ENCODE results near the gene ARHGAP42. TPM values are rescaled to one million over a fixed set of nuclear protein-coding genes. Genes with fewer than 3 reads are reported as not detected.

ARHGAP42 gene
- total RNA-seq, 1 donor from 2014 or later, result 25.3 TPM

DNA sequence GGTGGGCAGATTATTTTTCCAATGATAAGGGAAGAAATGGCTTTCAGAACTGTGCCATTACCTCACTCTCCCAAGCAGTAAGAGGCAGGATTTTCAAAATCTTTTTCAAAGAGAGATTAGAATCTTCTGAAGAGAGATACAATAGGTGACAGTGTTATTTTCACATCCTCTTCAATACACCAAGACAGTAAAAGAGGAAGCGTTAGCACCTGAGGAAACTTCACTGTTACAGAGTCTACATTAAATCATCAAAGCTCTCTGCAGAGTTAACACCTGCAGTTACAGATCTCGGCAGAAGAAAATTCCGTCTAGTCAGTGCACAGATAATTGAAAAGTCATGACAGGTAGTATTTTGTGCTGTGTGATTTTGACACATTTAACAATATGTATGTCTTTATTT, 297.6 kb downstream of the ARHGAP42 start:
- no peak for TF ChIP-seq CTCF (IDR thresholded peaks at IDR 0.05; ENCODE audit: unreplicated experiment)
- Mint-ChIP-seq H3K9me3 (ENCODE audit: low read depth) (no peaks in the 10 kb centered on the region), H3K4me3 (ENCODE audit: low read depth) (no peak overlapping the region), H3K27me3 (no peaks in the 10 kb centered on the region), H3K4me1 (ENCODE audit: low read depth) (no peaks in the 10 kb centered on the region), H3K27ac (no peak overlapping the region), H3K36me3 (ENCODE audit: insufficient read depth) (peaks cover 3% of the 10 kb centered on the region)
- DNase-seq (ENCODE audit: low spot score, unreplicated experiment), result no peak

GRCh38 chr11:100990931-100991330, 303.8 kb downstream of the ARHGAP42 start:
- peaks cover 1% of the 10 kb centered on the region for H3K36me3 Mint-ChIP-seq (ENCODE audit: insufficient read depth)
- no peaks in the 10 kb centered on the region for H3K27me3 Mint-ChIP-seq
- no peaks in the 10 kb centered on the region for H3K9me3 Mint-ChIP-seq (ENCODE audit: low read depth)
- no peak overlapping the region for H3K27ac Mint-ChIP-seq
- H3K4me3 Mint-ChIP-seq (ENCODE audit: low read depth), result no peak overlapping the region
- no peak for TF ChIP-seq CTCF (IDR thresholded peaks at IDR 0.05; ENCODE audit: unreplicated experiment)
- peaks cover under 1% of the 10 kb centered on the region for H3K4me1 Mint-ChIP-seq (ENCODE audit: low read depth)
- DNase-seq (ENCODE audit: low spot score, unreplicated experiment), result no peak

- TF ChIP-seq CTCF (IDR thresholded peaks at IDR 0.05; ENCODE audit: unreplicated experiment), result no peak
- no peak for DNase-seq (ENCODE audit: low spot score, unreplicated experiment)
- no peaks in the 10 kb centered on the region for H3K36me3 Mint-ChIP-seq (ENCODE audit: insufficient read depth)
- H3K9me3 Mint-ChIP-seq (ENCODE audit: low read depth), result no peaks in the 10 kb centered on the region
- no peaks in the 10 kb centered on the region for H3K27me3 Mint-ChIP-seq
- H3K4me1 Mint-ChIP-seq (ENCODE audit: low read depth), result peaks cover 1% of the 10 kb centered on the region
- H3K27ac Mint-ChIP-seq, result no peak overlapping the region
- H3K4me3 Mint-ChIP-seq (ENCODE audit: low read depth), result no peak overlapping the region
These were observed 304.5 kb downstream of the ARHGAP42 start for GRCh38 chr11:100991541-100991940.

DNA sequence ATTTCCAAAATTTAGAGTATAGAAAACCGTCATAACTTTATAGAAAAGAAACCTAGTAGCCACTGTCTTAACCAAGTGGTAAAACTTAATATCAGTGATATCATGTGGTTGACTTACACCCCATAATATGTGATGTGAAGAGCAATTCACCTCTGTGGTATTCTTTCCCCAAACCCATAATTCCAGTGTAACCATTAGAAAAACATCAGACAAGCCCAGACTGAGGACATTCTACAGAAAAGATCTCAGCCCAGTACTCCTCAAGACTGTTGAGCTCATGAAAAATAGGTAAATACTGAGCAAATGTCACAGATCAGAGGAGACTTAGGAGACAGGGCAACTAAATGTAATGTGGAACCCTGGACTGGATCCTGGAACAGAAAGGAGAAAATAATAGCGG, 307.9 kb downstream of the ARHGAP42 start:
- peaks cover 1% of the 10 kb centered on the region for H3K4me1 Mint-ChIP-seq (ENCODE audit: low read depth)
- no peak overlapping the region for H3K4me3 Mint-ChIP-seq (ENCODE audit: low read depth)
- H3K27me3 Mint-ChIP-seq, result no peaks in the 10 kb centered on the region
- H3K36me3 Mint-ChIP-seq (ENCODE audit: insufficient read depth), result no peaks in the 10 kb centered on the region
- no peak for TF ChIP-seq CTCF (IDR thresholded peaks at IDR 0.05; ENCODE audit: unreplicated experiment)
- H3K9me3 Mint-ChIP-seq (ENCODE audit: low read depth), result no peaks in the 10 kb centered on the region
- DNase-seq (ENCODE audit: low spot score, unreplicated experiment), result no peak
- no peak overlapping the region for H3K27ac Mint-ChIP-seq

- DNase-seq (ENCODE audit: low spot score, unreplicated experiment), result no peak
- no peak overlapping the region for H3K27ac Mint-ChIP-seq
- no peaks in the 10 kb centered on the region for H3K27me3 Mint-ChIP-seq
- H3K9me3 Mint-ChIP-seq (ENCODE audit: low read depth), result no peaks in the 10 kb centered on the region
- H3K4me1 Mint-ChIP-seq (ENCODE audit: low read depth), result peaks cover 1% of the 10 kb centered on the region
- TF ChIP-seq CTCF (IDR thresholded peaks at IDR 0.05; ENCODE audit: unreplicated experiment), result no peak
- H3K36me3 Mint-ChIP-seq (ENCODE audit: insufficient read depth), result no peaks in the 10 kb centered on the region
- no peak overlapping the region for H3K4me3 Mint-ChIP-seq (ENCODE audit: low read depth)
These were observed 312.7 kb downstream of the ARHGAP42 start for GRCh38 chr11:100999756-101000155.
